C4-2B (cell line): Measurements from ENCODE around the gene IL16.

Experiments used
- ZFX ChIP-seq: fragments of 450-650 bp; IDR thresholded peaks from 2 replicates; pipeline ENCODE4 v1.6.1; 2017
- TF ChIP-seq, protein P1 (sequence below): fragments of 450-650 bp; conservative IDR thresholded peaks from 2 replicates; pipeline ENCODE4 v1.5.1; 2017; ENCODE audit warnings: mild to moderate bottlenecking

GRCh38 chr15:81156324-81156723, 40.4 kb upstream of the IL16 start:
- TF ChIP-seq, protein P1, sequence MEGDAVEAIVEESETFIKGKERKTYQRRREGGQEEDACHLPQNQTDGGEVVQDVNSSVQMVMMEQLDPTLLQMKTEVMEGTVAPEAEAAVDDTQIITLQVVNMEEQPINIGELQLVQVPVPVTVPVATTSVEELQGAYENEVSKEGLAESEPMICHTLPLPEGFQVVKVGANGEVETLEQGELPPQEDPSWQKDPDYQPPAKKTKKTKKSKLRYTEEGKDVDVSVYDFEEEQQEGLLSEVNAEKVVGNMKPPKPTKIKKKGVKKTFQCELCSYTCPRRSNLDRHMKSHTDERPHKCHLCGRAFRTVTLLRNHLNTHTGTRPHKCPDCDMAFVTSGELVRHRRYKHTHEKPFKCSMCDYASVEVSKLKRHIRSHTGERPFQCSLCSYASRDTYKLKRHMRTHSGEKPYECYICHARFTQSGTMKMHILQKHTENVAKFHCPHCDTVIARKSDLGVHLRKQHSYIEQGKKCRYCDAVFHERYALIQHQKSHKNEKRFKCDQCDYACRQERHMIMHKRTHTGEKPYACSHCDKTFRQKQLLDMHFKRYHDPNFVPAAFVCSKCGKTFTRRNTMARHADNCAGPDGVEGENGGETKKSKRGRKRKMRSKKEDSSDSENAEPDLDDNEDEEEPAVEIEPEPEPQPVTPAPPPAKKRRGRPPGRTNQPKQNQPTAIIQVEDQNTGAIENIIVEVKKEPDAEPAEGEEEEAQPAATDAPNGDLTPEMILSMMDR = no peak
- no peak for TF ChIP-seq ZFX
